Neural cell (in vitro differentiated cells): ENCODE data around the gene ATG3. TPM values are rescaled to one million over a fixed set of nuclear protein-coding genes. Genes with fewer than 3 reads are reported as not detected.
"Not testable (repeated sequence)": the region's sequence is repeated elsewhere in the genome, so short reads cannot be mapped to it uniquely, and the experiment has no call there.

Source experiments
- H2AFZ ChIP-seq: fragments of 200-600, 300-800 bp; sonication (generic), shearing (Covaris generic); 2 replicates; pipeline ENCODE4 v1.6.0; 2014; ENCODE audit warnings: low read depth, mild to moderate bottlenecking, antibody characterized with exemption, low read length, moderate library complexity
- H3F3A ChIP-seq: fragments of 200-600 bp; shearing (Covaris generic); 2 replicates; pipeline ENCODE4 v1.6.1; 2016; ENCODE audit warnings: mild to moderate bottlenecking, moderate library complexity, mixed read lengths, antibody characterized with exemption, low read length; ENCODE audit not compliant: insufficient read depth, poor library complexity, severe bottlenecking
- H3K27ac ChIP-seq: fragments of 200-600, 300-800 bp; sonication (generic), shearing (Covaris generic); 2 replicates; pipeline ENCODE4 v1.5.1; 2014; ENCODE audit warnings: mild to moderate bottlenecking, low read length, moderate library complexity
- H3K27me3 ChIP-seq: fragments of 300-800, 200-600 bp; sonication (generic), shearing (Covaris generic); 2 replicates; pipeline ENCODE4 v1.6.0; 2014; ENCODE audit warnings: mild to moderate bottlenecking, low read depth, low read length, moderate library complexity; ENCODE audit not compliant: insufficient read depth
- H3K36me3 ChIP-seq: fragments of 300-800, 200-600 bp; sonication (generic), shearing (Covaris generic); 2 replicates; pipeline ENCODE4 v1.5.1; 2014; ENCODE audit warnings: mild to moderate bottlenecking, antibody characterized with exemption, low read length, moderate library complexity; ENCODE audit not compliant: insufficient read depth
- H3K4me2 ChIP-seq: fragments of 300-800, 200-600 bp; sonication (generic), shearing (Covaris generic); 2 replicates; pipeline ENCODE4 v1.6.0; 2014; ENCODE audit warnings: mild to moderate bottlenecking, low read length
- H3K4me3 ChIP-seq: fragments of 300-800, 200-600 bp; sonication (generic), shearing (Covaris generic); 2 replicates; pipeline ENCODE4 v1.5.1; 2014; ENCODE audit warnings: mild to moderate bottlenecking, low read length, moderate library complexity
- H3K79me2 ChIP-seq: fragments of 200-600 bp; shearing (Covaris generic); replicated peaks from 2 replicates; pipeline ENCODE4 v1.6.0; 2014; ENCODE audit warnings: mild to moderate bottlenecking, low read length, moderate library complexity; ENCODE audit not compliant: insufficient read depth
- H3K9ac ChIP-seq: fragments of 300-800, 200-600 bp; sonication (generic), shearing (Covaris generic); 2 replicates; pipeline ENCODE4 v1.6.1; 2016; ENCODE audit warnings: mild to moderate bottlenecking, low read length, mixed read lengths
- H3K9me2 ChIP-seq: fragments of 200-600 bp; shearing (Covaris generic); 2 replicates; pipeline ENCODE4 v1.6.1; 2016; ENCODE audit warnings: mild to moderate bottlenecking, low read length, mixed read lengths; ENCODE audit not compliant: insufficient read depth
- H3K9me3 ChIP-seq: fragments of 200-600, 300-800 bp; sonication (generic), shearing (Covaris generic); 2 replicates; pipeline ENCODE4 v1.6.1; 2016; ENCODE audit warnings: mild to moderate bottlenecking, mixed run types, low read length, moderate library complexity, mixed read lengths
- H4K20me1 ChIP-seq: fragments of 200-600 bp; shearing (Covaris generic); 2 replicates; pipeline ENCODE4 v1.6.1; 2016; ENCODE audit warnings: mild to moderate bottlenecking, mixed run types; ENCODE audit not compliant: insufficient read depth
- CTCF ChIP-seq: fragments of 450-650 bp; IDR thresholded peaks from 2 replicates; pipeline ENCODE4 v1.5.1; 2014; ENCODE audit warnings: antibody characterized with exemption, mild to moderate bottlenecking, moderate library complexity; ENCODE audit not compliant: poor library complexity, severe bottlenecking
- EP300 ChIP-seq: fragments of 450-650 bp; conservative IDR thresholded peaks from 2 replicates; pipeline ENCODE4 v1.6.1; 2014; ENCODE audit warnings: antibody characterized with exemption, mild to moderate bottlenecking, moderate library complexity; ENCODE audit not compliant: poor library complexity, severe bottlenecking
- EZH2 ChIP-seq: fragments of 200-600, 300-800 bp; shearing (Covaris generic), sonication (generic); IDR thresholded peaks from 2 replicates; pipeline ENCODE4 v1.6.1; 2014; ENCODE audit warnings: antibody characterized with exemption, low read length, borderline replicate concordance, mild to moderate bottlenecking; ENCODE audit not compliant: insufficient read depth, poor library complexity, severe bottlenecking
- MXI1 ChIP-seq: fragments of 450-650 bp; conservative IDR thresholded peaks from 2 replicates; pipeline ENCODE4 v1.6.1; 2014; ENCODE audit warnings: antibody characterized with exemption, mild to moderate bottlenecking; ENCODE audit not compliant: poor library complexity, severe bottlenecking
- POLR2AphosphoS5 ChIP-seq: IDR thresholded peaks from 2 replicates; pipeline ENCODE4 v1.6.1; 2012
- RAD21 ChIP-seq: fragments of 450-650 bp; conservative IDR thresholded peaks from 2 replicates; pipeline ENCODE4 v1.6.1; 2014; ENCODE audit warnings: antibody characterized with exemption, mild to moderate bottlenecking, moderate library complexity
- SMC3 ChIP-seq: fragments of 450-650 bp; conservative IDR thresholded peaks from 2 replicates; pipeline ENCODE4 v1.6.1; 2014; ENCODE audit warnings: antibody characterized with exemption, mild to moderate bottlenecking, moderate library complexity; ENCODE audit not compliant: poor library complexity
- TAF1 ChIP-seq: IDR thresholded peaks from 2 replicates; pipeline ENCODE4 v1.6.1; 2012; ENCODE audit warnings: low read depth
- polyA plus RNA-seq: library from polyadenylated mRNA; depleted of rRNA; stranded (reverse); fragments of >200 nt; gene quantifications from 2 replicates; pipeline ENCODE4 v1.2.3, GENCODE V29; 2014
- TF ChIP-seq, protein P1 (sequence below): IDR thresholded peaks from 2 replicates; pipeline ENCODE4 v1.6.1; 2012; ENCODE audit warnings: borderline replicate concordance

Gene ATG3
- polyA plus RNA-seq, 1 donor from 2014 or later = 49.3 TPM

DNA sequence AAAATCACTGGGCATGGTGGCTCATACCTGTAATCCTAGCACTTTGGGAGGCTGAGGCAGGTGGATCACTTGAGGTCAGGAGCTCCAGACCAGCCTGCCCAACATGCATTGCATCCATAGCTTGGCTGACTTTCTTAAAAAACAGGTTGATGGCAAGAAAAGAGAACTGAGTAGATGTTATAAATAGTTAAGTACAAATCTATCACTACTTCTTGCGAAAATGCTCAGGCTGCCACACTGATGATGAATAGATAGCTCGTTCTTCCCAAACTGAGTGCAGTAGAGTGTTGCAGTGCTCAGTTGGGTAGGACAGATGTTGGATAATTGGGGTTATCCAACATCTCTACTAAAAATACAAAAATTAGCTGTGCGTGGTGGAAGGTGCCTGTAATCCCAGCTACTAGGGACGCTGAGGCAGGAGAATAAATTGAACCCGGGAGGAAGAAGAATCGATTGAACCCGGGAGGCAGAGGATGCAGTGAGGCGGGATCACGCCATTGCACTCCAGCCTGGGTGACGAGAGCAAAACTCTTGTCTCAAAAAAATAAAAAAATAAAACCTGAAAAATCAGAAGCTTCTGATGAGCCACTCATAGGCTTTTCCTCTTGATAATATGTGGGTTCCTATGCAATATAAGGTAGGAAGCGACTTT, 63.7 kb downstream of the ATG3 start:
- TF ChIP-seq POLR2AphosphoS5 = no peak
- TF ChIP-seq EZH2 = no peak
- TF ChIP-seq TAF1 = no peak
- TF ChIP-seq EP300 = no peak
- TF ChIP-seq SMC3 = no peak
- TF ChIP-seq RAD21 = no peak
- TF ChIP-seq MXI1 = no peak
- no peak for TF ChIP-seq CTCF
- TF ChIP-seq, protein P1, sequence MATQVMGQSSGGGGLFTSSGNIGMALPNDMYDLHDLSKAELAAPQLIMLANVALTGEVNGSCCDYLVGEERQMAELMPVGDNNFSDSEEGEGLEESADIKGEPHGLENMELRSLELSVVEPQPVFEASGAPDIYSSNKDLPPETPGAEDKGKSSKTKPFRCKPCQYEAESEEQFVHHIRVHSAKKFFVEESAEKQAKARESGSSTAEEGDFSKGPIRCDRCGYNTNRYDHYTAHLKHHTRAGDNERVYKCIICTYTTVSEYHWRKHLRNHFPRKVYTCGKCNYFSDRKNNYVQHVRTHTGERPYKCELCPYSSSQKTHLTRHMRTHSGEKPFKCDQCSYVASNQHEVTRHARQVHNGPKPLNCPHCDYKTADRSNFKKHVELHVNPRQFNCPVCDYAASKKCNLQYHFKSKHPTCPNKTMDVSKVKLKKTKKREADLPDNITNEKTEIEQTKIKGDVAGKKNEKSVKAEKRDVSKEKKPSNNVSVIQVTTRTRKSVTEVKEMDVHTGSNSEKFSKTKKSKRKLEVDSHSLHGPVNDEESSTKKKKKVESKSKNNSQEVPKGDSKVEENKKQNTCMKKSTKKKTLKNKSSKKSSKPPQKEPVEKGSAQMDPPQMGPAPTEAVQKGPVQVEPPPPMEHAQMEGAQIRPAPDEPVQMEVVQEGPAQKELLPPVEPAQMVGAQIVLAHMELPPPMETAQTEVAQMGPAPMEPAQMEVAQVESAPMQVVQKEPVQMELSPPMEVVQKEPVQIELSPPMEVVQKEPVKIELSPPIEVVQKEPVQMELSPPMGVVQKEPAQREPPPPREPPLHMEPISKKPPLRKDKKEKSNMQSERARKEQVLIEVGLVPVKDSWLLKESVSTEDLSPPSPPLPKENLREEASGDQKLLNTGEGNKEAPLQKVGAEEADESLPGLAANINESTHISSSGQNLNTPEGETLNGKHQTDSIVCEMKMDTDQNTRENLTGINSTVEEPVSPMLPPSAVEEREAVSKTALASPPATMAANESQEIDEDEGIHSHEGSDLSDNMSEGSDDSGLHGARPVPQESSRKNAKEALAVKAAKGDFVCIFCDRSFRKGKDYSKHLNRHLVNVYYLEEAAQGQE = no peak

GRCh38 chr3:112496366-112497067, 65.2 kb downstream of the ATG3 start:
- TF ChIP-seq EP300 (no peak), MXI1 (no peak), CTCF (no peak), TAF1 (no peak), RAD21 (no peak), EZH2 (no peak), POLR2AphosphoS5 (no peak), SMC3 (no peak)
- TF ChIP-seq, protein P1 = no peak
- no peaks in the 10 kb centered on the region for H3K36me3 ChIP-seq
- H3K79me2 ChIP-seq = no peaks in the 10 kb centered on the region
- no peak overlapping the region for H2AFZ ChIP-seq
- H4K20me1 ChIP-seq = no peaks in the 10 kb centered on the region
- no peaks in the 10 kb centered on the region for H3K9me2 ChIP-seq
- no peak overlapping the region for H3K27ac ChIP-seq
- H3K4me3 ChIP-seq = no peak overlapping the region
- H3K27me3 ChIP-seq = no peaks in the 10 kb centered on the region
- H3K9me3 ChIP-seq = no peaks in the 10 kb centered on the region
- H3F3A ChIP-seq = no peaks in the 10 kb centered on the region
- no peak overlapping the region for H3K4me2 ChIP-seq
- H3K9ac ChIP-seq = no peak overlapping the region

More for the DNA sequence above, 63.7 kb downstream of the ATG3 start:
- Histone ChIP-seq H2AFZ (no peak overlapping the region), H3K4me3 (no peak overlapping the region), H3K9me2 (no peaks in the 10 kb centered on the region), H3K79me2 (no peaks in the 10 kb centered on the region), H3K9me3 (no peaks in the 10 kb centered on the region), H3K4me2 (no peak overlapping the region), H3K9ac (no peak overlapping the region), H3F3A (no peaks in the 10 kb centered on the region), H4K20me1 (no peaks in the 10 kb centered on the region), H3K27ac (no peak overlapping the region), H3K27me3 (no peaks in the 10 kb centered on the region), H3K36me3 (no peaks in the 10 kb centered on the region)

DNA sequence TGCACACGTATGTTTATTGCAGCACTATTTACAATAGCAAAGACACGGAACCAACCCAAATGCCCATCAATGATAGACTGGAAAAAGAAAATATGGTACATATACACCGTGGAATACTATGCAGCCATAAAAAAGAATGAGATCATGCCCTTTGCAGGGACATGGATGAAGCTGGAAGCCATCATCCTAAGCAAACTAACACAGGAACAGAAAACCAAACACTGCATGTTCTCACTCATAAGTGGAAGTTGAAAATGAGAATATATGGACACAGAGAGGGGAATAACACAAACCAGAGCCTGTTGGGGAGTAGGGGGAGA, 67.4 kb downstream of the ATG3 start:
- H3K4me3 ChIP-seq, H3F3A ChIP-seq, H4K20me1 ChIP-seq, H3K4me2 ChIP-seq, H3K9ac ChIP-seq, H3K79me2 ChIP-seq, H3K9me3 ChIP-seq, H2AFZ ChIP-seq, H3K27me3 ChIP-seq, H3K36me3 ChIP-seq, H3K9me2 ChIP-seq, H3K27ac ChIP-seq: not testable (repeated sequence)
